DMS153 (cell line): Measurements from ENCODE around the gene RNF182.
"Not testable (repeated sequence)": the region's sequence is repeated elsewhere in the genome, so short reads cannot be mapped to it uniquely, and the experiment has no call there.

Experiments
- DNase-seq: peaks from one replicate; lab custom pipeline; 2025; lab: John Stamatoyannopoulos, UW

Gene RNF182

DNA sequence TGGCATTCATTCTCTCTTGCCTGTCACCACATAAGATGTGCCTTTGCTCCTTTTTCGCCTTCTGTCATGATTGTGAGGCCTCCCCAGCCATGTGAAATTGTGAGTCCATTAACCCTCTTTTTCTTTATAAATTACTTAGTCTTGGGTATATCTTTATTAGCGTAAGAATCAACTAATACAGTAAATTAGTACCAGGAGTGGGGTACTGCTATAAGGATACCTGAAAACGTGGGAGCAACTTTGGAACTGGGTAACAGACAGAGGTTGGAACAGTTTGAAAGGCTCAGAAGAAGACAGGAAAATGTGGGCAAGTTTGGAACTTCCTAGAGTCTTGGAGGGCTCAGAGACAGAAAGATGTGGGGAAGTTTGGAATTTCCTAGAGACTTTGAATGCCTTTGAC, 46.6 kb downstream of the RNF182 start:
- no peak for DNase-seq

DNA sequence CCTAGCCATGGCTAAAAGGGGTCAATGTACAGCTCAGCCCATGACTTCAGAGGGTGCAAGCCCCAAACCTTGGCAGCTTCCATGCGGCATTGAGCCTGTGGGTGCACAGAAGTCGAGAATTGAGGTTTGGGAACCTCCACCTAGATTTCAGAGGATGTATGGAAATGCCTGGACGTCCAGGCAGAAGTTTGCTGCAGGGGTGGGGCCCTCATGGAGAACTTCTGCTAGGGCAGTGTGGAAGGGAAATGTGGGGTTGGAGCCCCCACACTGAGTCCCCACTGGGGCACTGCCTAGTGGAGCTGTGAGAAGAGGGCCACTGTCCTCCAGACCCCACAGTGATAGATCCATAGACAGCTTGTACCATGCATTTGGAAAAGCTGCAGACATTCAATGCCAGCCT, 47.9 kb downstream of the RNF182 start:
- DNase-seq, result not testable (repeated sequence)

DNA sequence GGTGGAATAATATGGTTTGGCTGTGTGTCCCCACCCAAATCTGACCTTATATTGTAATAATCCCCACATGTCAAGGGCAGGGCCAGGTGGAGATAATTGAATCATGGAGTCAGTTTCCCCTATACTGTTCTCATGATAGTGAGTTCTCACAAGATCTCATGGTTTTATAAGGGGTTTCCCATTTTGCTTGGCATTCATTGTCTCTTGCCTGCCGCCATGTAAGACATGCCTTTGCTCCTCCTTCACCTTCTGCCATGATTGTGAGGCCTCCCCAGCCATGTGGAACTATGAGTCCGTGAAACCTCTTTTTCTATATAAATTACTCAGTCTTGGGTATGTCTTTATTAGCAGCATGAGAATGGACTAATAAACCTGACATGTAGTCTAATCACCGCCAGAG, 48.7 kb downstream of the RNF182 start:
- DNase-seq, result not testable (repeated sequence)

DNA sequence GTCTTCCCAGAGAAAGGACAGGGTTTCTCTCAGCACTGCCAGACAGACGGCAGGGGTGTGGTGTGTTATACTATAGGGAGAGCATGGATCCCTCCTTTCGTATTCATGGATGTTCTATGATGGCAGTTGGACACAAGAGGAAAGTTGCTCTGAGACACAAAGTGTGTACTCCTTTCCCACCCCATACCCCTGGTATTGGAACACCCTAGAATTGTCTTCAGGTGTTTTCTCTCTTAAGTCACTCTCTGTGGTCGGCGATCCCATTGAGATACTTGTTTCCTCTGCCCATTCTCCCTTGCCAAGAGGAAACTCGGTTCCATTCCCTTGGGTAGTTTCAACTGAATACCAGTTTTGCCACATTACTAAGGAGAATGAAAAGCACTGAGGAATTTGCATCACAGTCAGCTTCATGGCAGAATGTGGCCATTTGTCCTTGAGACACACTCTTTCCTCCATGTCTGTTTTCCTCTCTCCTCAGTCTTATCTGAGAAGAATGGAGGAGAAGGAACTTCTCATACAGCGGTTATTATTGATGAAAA, 53.4 kb downstream of the RNF182 start:
- DNase-seq, result no peak

DNA sequence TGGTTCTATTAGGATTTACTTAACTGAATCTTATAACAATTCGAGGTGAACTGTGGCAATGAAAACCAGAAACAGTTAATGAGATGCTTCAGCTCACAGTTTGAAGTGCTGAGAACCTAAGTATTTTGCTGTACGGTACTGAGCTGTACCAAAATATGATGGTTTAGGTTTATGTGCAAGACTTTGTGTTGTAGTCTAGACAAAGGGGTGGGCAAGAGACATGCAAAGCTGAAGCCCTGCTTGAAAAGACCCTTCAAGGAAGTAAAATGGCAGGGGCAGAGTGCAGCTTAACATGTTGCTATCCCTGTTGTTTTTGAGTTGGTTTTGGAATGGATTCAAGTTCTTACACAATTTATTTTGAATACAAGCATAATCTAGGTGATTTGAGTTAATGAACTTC, 54.0 kb downstream of the RNF182 start:
- DNase-seq, result no peak

DNA sequence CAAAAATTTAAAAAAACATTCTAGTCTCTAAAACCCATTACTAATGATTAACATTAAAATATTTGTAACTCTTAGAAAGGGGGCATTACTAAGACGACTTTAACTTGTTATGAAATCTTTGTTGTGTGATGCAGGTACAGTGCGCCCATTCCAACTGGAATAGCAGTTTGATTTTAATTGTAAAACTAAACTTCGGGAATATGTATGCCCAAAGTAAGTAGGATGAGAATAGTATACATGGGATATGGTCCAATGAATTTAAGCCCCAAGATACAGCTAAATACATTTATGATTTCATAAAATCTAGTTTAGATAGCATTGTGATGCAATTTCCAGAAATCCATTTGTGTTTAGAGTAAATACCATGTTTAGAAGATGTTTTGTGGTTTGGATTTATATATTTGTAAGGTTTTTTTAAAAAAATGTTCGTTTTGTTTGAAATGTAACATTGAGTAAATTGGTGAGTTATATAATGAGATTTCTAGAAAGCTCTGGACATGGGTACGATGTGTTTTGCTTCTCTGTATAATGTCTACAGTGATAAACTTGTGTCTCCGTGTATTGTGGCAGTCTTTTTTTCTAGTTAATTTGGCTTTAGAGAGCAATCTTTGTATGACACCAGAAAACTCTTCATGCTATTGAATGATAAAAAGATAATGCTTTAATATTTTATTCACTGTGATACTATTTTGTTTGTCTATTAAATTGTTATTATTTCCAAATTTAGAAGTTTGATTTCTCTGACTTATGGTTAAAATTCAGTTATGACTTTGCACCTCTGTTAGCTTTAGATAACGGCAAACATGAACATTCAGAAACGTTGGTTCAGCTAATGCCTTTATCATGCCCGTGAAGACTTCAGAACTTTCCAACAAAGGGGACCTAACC, 54.8 kb downstream of the RNF182 start:
- DNase-seq, result no peak

DNA sequence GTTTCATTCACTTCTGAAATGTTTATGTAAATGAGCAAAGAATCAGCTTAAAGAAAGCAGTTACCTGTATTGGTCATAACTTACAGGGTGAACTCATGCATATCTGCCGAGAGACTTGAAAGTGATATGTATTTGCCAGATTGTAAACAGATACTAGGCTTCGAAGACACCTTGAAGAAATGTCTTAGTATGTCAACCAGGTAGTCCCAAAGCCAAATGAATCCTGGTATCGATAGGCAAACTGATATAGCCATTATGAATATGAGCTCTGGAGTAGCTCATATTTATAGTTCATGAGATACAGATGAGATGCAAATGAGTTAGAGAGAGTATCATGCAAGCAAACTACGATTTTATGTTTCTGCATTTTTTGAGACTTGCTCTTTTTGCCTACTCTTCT, 55.8 kb downstream of the RNF182 start:
- no peak for DNase-seq

DNA sequence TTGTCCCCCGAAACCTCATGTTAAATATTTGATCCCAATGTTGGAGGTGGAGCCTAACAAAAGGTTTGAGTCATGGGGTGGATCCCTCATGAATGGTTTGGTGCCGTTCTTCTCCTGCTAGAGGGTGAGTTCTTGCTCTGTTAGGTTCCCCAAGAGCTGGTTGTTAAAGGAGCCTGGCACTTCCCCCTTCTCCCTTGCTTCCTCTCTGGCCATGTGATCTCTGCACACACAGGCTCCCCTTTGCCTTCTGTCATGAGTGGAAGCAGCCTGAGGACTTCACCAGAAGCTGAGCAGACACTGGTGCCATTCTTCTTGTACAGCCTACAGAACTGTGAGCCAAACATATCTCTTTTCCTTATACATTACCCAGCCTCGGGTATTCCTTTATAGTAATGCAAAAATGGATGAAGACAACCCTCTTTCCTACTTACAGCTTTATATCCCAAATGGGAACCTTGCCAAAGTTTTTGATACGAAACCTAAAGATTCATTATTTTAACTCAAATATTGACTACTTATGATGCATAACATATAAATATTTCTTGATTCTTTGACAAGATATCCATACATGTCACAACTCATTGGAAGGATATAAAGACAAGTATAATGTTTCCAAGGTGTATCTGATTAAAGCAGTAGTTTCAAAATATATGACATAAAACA, 61.0 kb downstream of the RNF182 start:
- no peak for DNase-seq

DNA sequence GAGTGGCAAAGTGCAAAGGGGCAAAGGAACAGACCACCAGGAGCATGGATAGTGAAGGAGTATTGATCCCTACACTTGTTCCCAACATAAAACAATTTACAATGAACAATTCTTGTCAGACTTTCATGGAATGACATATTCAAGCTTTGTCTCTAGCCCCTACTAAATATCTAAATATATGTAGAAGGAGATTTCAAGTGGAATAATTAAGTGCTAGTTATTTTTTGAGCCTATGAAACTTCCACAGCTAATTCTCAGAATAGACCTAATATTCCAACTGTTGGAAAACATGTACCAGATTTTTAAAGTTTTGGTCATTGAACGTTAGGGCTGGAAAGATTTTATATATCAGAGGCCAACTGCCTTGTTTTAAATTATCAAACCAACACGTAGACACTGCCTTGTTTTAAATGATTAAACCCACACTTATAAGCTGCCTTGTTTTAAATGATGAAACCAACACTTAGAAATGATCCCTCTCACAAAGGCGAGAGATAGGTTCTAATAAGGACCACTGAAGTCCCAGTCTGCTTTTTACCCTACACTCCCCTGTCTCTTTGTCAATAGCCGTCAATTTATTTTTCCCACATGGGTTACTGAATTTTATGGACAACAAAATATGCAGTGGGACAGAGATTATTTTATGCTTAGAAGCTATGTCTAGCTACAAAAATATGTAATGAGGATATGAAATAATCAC, 62.1 kb downstream of the RNF182 start:
- DNase-seq, result no peak

DNA sequence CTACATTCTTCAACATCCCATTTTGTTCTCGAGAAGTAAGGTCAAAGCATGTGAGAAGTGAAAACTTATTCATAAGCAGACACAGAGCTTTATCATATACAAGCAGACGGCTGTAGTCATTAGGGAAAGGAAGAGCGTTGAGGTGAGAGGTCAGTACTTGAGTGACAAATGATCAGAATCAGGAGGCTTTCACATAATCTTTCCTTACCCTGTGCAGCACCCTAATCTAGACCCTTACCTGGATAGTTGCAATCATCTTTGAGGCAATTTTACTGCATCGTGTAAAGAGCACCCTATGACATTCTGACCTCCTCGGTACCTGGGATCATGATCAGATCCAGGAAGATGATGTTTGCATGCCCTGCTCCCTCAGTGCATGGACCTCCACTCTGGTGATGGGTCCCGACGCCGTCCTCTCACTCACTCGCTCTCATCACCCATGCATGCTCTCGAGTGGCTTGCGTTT, 62.7 kb downstream of the RNF182 start:
- DNase-seq, result no peak

DNA sequence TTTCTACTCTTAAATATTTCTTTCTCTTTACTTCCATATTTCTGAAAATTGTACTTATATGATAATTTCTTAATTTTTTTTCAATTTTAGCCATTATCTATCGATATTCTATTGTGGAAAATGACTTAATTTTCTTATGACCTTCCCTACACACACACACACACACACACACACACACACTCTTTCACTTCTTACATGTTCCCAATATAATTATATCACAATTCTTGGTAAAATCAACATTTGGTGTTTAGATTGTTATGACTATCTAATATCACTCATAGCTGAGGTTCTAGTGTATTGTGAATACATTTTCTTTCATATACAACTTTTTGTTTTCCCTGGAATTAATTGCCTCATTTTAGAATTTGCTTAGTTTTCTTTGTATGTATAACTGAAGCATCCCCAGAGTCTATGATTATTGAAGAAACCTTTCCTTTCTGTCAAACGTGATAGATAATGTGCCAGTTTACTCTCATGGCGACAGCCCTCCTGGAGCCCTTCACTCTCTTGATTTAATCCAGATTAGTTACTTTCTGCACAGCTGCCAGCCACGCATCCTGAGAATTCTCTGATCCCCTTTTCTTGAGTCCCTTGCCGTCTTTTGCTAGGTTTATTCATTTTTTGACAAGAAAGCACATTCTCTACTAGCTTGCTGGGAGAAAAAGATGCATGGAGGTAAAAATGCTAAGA, 63.4 kb downstream of the RNF182 start:
- DNase-seq, result no peak

DNA sequence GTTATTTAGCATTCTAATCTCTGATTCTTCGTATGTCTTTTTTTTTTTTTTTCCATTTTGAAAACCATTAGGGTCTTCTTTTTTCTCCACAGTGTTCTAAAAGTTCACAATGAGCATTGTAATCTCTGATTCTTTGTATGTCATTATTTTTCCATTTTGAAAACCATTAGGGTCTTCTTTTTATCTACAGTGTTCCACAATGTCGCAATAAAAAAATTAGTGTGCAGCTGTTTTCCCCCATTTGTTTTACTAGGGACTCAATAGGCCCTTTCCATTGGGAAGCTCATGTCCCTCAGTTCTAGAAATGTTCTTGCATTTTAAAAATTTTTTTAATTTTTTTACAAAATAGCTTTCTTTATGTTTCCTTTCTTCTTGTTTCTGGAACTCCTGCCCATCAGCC, 64.2 kb downstream of the RNF182 start:
- no peak for DNase-seq

DNA sequence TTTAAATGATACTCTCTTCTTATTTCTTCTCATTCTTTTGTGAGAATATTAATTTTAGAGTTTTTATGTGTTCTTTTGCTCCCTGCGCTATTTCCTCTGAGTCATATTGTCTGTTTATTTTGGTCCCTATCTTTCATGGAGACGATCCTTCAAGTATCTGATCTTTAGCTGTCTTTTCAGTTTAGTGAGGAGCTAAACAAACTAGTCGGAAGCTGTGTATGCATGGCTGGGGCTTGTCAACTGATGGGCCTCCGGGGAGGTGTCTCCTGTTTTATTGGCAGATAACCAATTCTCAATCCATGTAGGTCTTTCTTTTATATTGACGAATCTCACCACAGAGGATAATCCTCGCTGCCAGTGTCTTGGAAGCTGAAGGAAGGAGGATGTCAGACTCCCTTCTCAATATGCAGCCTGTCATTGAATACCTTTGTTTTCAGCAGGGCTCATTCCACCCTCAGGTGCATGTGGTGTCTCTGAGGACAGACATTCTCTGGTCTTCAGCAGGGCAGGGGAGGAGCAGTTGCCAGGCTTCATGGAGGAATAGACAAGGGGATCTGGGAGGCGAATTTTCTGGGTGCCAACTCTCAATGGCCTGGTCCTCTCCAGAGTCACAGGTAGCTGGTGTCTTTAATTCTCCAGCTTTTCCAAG, 64.9 kb downstream of the RNF182 start:
- no peak for DNase-seq

DNA sequence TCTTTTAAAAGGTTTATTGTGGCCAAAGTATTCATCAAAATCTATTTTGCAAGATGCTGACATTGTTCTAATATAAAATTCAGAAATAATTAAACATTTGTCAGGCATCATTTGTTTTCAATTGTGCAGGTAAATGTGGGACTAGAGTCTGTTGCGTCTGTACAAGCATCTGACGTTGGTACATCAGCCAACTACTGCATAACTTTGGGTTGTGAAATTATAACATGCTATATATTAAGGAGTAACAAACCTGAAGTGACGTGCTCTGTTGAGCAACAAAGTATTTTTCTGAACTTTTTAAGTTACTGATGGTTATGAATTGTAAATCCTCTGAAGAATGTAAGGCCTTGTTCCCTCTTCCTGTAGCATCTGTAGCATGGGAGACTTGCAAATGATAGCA, 66.0 kb downstream of the RNF182 start:
- no peak for DNase-seq

DNA sequence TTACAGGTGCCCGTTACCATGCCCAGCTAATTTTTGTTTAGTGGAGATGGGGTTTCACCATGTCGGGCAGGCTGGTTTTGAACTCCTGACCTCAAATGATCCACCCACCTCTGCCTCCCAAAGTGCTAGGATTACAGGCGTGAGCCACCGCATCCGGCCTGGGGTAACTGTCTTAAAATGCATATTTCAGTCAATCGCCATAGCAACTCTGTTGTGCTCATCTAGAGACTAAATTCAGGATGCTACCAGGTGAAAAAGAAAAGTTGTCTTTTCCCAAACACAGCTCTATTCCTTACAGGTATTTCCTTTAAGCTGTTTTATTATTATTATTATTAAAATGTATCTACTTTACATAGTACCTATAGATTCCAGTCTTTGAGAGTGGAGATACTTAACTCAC, 66.6 kb downstream of the RNF182 start:
- no peak for DNase-seq

DNA sequence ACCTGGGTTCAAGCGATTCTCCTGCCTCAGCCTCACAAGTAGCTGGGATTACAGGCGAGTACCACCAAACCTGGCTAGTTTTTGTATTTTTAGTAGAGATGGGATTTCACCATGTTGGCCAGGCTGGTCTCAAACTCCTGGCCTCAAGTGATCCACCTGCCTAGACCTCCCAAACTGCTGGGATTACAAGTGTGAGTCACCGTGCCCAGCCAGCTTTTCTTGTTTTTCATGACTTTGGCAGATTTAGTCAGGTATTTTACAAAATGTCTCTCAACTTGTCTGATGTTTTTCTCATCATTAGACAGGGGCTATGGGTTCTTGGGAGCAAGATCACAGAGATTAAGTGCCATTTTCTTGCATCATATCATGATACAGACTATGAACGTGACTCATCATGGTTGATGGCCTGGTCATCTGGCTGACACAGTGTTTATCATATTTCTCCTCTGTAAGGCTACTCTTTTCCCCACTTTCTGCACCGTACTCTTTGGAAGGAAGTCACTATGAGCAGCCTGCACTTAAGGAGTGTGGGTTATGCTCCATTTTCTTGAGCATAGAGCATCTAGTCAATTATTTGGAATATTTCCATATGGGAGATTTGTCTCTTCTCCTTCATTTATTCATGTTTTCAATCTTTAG, 67.8 kb downstream of the RNF182 start:
- DNase-seq, result no peak

DNA sequence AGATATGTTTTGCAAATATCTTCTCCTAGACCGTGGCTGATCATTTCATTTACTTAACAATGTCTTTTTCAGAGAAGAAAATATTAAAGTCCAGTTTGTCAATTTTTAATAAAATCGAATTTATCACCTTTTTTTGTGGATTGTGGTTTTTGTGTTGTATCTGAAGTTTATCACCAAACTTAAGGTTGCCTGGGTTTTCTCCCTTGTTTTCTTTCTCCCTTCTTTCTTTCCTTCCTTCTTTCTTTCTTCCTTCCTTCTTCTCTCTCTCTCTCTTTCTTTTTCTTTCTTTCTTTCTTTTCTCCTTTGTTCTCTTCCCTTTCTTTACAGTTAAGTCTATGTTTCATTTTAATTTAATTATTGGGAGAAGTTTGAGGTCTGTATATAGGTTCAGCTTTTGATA, 68.7 kb downstream of the RNF182 start:
- DNase-seq, result no peak

DNA sequence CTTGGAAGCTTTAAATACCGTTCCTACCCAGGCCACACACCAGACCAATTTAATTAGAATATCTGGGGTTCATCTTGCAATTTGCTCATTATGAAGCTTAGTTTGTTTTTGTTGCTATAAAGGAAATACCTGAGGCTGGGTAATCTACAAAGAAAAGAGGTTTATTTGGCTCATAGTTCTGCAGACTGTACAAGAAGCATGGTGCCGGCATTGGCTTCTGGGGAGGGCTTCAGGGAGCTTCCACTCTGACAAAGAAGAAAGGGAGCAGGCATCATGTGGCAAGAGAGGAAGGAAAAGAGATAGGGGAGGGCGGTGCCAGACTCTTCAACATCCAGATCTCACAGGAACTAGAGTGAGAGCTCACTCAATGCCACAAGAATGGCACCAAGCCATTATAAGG, 73.6 kb downstream of the RNF182 start:
- no peak for DNase-seq

DNA sequence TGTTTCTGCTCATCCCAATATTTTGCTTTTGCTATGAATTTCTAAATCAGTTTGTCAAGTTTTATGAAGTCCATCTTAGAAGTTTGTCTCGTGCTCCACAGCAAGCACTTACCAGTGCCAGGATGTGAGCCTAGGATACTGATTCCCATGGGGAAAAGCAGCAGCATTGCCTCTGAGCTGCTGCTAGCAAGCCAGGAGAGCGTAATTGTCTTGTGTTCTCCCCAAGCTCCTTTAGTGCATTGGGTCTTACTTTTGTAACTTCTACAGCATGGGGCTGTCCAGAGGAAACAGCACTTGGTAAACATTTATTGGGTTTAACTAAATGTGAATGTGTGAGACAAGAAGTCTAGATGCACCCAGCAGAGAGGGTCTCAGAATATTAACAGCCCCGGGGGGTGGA, 76.1 kb downstream of the RNF182 start:
- no peak for DNase-seq

DNA sequence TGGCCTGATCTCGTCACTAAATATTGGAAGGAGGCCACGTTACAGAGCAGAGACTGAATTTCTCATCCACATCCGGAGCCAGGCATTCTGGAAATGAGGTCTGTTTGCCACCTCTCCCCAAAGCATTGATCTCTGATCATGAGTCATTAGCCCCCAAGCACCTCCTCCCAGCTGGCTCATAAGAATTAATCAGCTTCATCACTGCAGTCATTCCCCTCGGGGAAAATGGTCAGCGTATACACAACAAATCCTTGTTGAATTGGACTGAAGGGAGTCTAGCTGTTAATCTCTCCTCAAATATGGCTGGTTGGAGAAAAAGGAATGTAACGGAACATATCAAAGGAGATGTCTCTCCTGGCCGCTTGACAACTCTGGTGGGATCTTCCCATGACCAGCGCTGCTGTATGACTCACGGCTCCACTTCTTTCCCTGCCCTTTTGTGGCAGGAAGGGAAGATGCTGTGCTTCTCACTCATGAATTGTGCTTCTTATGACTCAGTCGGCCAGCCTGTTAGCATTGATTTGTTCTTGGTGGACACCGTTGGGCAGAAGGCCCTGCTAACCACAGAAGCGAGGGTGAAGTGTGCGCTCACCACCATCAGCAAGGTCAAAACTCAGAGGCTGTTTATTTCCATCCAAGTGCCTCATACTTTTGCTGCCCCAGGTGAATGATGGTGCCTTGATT, 76.7 kb downstream of the RNF182 start:
- no peak for DNase-seq
